ENCODE data around the gene OGG1.

Gene OGG1

DNA sequence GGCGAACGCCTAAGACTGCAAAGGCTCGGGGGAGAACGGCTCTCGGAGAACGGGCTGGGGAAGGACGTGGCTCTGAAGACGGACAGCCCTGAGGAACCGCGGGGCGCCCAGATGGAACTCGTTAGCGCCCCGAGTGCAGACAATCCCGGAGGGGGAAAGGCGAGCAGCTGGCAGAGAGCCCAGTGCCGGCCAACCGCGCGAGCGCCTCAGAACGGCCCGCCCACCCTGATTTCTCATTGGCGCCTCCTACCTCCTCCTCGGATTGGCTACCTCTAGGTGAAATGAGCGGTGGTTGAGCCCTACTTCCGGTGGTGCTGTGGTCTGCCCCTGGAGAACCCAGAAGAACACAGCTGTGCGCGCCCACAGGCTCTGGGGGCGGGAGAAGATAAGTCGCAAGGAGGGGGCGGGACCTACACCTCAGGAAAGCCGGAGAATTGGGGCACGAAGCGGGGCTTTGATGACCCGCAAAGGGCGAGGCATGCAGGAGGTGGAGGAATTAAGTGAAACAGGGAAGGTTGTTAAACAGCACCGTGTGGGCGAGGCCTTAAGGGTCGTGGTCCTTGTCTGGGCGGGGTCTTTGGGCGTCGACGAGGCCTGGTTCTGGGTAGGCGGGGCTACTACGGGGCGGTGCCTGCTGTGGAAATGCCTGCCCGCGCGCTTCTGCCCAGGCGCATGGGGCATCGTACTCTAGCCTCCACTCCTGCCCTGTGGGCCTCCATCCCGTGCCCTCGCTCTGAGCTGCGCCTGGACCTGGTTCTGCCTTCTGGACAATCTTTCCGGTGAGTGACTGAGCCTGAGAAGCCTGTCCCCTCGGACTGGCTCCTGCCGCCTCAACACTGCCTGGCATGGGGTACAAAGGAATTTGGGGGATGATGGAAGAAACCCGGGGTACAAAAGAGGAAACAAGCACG, at the start of gene OGG1:
TSS of gene OGG1 (plus strand) at position 308 of the 911 bp plus-strand sequence. CDS start at position 643, 335 bp downstream.
- peak; percentile 97 for DNase-seq

DNA sequence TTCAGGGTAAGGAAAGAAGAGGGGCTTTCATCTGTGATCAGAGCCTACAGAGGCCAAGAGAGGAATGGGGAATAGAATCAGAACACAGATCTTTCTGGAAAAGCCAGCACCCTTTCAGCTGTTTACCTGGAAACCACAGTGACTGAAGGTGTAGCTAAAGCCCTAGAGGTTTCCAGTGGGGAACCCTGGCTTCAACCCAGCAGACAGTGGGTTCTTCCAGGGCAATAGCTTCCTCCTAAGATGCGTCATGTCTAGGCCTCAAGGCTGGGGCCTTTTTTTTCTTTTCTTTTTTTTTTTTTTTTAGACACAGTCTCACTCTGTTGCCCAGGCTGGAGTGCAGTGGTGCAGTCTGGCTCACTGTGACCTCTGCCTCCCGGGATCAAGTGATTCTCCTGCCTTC, 49.2 kb upstream of the OGG1 start:
- DNase-seq: no peak

DNA sequence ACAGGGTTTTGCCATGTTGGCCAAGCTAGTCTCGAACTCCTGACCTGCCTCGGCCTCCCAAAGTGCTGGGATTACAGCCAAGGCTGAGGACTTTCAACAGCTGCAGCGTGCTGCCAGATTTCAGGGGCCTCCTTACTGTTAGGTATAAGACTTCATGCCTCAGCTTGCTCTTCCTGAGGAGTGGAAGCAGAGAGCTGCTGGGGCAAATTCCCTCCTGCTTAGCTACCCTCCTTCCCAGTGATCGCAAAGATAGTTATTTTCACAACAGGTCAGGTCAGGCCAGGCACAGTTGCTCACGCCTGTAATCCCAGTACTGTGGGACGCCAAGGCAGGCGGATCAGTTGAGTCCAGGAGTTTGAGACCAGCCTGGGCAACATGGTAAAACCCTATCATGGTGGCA, 48.7 kb upstream of the OGG1 start:
- no peak for DNase-seq

DNA sequence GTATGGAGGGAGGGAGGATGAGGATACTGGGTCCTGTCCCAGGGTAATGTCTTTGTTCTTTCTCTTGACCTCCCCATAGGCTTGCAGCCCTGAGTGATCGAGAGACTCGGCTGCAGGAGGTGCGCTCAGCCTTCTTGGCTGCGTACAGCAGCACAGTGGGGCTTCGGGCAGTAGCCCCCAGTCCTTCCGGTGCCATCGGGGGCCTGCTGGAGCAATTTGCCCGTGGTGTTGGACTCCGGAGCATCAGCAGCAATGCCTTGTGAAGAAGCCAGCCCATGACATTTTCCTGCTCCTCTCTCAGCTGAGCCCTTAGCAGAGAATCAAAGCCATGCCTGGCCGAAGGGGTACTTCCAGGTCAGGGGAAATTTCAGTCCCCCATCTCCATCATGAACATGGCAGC, 48.0 kb upstream of the OGG1 start:
- DNase-seq: no peak

DNA sequence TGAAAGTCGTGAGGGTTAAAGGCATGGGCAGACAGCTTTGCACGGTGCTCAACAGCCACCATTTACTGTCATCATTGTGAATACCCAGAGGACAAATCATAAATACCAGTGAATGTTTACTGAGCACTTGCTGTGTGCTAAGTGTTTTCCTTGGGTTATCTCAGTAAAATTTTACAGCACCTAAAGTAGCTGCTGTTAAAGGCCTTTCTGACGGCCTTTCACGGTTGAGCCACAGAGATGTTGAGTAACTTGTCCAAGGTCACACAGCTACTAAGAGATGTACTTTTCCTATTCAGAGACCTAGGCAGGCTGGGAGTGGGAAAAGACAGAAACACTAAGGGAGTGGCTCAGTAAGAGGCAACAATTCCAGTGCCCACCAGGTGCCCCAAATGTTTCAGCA, 46.5 kb upstream of the OGG1 start:
- no peak for DNase-seq

DNA sequence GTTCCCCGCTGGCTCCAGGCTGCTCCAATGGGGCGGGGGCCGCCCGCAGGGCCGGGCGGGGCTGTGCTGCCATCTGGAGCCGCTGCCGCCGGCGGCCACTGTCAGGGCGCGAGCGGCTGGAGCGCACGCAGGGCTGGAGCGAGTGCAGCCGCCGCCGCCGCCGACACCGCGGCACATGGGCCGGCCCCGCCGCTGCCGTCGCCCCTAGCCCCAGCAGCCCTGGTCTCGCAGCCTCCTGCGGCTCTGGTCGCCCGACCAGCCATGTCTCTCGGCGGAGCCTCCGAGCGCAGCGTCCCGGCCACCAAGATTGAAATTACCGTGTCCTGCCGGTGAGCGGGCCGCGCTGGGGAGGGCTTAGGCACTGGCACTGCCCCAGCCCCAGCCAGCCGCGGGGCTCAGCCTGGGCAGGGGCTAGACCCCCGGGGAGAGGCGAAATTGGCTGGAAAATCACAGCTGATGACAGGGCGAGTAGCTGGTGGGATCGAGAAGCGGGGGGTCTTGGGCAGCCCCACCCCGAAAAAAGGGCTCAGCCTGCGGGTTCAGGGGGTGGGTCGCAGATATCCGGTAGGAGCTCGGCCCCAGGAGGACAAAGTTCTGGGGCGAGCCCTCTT, 45.9 kb upstream of the OGG1 start, which contains the start of gene CPNE9:
TSS of gene CPNE9 (plus strand) at position 98 of the 611 bp plus-strand sequence. CDS start at position 262, 164 bp downstream.
- DNase-seq: no peak

DNA sequence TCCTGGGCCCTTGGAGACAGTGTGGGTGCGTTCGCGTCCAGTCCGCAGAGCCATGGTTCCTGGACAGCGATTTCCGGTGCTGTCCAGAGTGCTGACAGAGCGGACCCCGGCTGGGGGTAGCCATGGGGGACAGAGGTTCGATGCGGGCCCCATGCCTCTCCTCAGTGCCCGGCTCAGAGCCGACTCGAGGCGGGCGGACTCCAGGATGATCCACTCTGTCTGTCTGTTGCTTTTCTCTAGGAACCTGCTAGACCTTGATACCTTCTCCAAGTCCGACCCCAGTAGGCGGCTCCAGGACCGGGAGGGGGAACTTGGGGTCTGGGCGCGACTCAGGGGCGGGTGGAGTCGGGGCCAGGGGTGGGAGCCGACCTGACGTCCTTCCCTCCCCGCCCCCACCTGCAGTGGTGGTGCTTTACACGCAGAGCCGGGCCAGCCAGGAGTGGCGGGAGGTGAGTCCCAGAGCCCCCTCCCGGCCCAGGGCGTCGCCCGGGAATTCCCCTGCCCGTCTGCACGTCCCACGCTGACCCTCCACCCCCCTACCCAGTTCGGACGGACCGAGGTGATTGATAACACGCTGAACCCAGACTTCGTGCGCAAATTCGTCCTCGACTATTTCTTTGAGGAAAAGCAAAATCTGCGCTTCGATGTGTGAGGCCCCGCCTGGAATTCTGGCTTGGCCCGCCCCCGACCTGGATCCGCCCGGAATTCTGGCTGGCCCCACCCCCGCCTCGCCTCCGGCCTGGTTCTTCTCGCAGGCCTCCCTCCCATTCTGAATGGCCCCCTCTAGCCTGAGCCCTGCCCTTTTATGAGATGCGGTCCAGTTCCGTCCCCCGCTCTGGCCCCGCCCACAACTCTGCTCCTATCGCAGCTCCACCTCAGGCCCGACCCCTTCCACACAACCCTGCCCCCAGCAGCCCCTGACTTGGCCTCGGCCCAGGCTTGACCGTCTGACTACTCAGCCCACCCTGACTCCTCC, 45.1 kb upstream of the OGG1 start:
- DNase-seq: no peak

DNA sequence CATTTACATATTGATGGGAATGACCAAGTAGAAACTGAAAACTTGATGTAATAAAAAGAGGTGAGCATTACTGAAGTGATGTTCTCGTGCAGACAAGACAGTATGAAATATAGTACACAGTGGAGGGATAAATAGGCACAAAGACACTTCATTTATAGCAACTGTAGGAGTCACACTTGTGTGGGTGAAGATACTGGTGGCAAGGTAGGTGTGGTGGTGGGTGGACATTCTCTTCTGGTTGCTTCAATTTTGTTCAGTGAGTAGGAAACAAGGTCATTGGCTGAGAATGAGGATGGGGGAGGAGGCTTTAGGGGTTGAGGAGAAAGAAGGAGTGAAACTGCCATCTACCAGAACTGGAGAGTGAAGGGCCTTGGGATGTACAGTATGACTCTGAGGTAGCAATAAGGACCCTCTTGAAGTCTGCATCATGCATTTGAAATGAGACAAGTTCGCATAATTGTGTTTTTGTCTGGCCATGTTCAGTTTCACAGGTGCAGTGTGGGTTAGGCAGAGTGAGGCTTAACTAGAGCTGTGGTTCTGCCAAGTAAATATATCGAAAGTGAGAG, 39.5 kb upstream of the OGG1 start:
- no peak for DNase-seq

DNA sequence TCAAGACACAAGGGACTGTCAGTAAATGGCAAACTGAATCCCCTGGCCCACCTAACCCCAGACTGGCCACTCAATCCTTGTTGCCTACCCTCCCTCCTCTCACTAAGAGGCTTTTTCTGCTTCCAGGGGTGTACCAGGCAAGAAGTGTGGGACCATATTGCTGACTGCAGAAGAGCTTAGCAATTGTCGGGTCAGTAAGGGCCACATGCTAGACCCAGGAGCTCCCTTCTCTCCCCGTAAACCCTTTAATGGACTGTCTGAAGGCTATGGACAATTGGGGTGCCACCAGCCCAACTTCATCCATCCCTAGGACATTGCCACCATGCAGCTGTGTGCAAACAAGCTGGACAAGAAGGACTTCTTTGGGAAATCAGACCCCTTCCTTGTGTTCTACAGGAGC, 37.3 kb upstream of the OGG1 start:
- DNase-seq: no peak

DNA sequence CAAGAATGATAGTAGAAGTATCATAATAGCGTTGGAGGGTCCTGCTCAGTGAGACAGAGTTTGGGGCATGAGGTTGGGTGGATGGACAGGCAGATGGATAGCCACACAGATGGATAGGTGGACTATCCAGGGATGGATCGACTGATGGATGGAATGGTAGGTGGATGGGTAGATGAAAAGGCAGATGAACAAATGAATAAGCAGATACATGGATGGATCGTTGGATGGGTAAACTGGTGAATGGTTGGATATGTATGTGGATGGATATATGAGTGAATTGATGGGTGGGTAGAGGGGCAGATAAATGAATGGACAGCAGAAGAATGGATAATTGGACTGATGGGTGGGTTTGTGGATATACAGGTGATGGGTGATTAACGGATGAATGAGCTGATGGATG, 36.6 kb upstream of the OGG1 start:
- DNase-seq: no peak

DNA sequence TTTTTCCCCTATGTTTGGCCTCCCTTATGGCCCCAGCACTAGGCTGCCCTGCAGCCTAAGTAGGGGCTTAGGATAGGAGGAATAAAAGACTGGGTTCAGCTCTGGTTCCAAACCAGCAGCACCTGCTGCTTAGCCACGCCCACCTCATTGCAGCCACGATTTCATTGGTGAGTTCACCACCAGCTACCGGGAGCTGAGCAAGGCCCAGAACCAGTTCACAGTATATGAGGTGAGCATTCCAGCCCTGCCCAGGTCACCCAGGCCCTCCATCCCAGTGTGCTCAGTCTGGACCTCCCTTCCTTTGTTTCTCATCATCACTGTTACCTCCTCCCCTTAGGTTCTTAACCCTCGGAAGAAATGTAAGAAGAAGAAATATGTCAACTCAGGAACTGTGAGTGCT, 34.6 kb upstream of the OGG1 start:
- DNase-seq: peak; percentile 5 to 8

DNA sequence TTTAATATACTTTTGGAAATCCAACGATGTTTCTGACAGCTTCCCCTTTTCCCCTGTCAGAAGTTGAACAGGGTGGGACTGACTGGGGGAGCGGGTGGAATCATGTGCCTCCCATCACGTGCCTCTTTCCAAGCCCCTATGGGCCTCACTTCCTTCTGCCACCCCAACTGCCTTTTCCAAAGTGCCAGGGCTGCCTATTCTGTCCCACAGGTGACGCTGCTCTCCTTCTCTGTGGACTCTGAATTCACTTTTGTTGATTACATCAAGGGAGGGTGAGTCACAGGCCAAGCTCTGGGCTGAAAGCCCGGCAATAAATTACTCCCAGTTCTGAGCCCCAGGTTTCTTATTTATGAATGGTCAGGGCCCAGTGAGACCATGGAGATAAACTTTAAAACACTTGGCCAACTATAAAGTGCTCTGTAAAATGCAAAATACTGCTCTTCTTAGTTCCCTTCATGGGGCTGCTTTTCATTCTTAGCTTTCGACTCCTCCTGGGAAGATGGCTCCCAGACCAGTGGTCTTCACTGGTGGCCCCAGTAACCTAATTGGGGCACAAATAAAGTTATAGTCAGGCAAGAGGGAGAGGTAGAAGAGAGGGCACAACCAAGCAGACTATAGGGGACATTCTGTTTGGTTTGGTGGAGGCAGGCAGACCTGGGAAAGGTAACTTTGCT, 33.9 kb upstream of the OGG1 start:
- DNase-seq: peak in 1 of 2 experiments; percentile 17

DNA sequence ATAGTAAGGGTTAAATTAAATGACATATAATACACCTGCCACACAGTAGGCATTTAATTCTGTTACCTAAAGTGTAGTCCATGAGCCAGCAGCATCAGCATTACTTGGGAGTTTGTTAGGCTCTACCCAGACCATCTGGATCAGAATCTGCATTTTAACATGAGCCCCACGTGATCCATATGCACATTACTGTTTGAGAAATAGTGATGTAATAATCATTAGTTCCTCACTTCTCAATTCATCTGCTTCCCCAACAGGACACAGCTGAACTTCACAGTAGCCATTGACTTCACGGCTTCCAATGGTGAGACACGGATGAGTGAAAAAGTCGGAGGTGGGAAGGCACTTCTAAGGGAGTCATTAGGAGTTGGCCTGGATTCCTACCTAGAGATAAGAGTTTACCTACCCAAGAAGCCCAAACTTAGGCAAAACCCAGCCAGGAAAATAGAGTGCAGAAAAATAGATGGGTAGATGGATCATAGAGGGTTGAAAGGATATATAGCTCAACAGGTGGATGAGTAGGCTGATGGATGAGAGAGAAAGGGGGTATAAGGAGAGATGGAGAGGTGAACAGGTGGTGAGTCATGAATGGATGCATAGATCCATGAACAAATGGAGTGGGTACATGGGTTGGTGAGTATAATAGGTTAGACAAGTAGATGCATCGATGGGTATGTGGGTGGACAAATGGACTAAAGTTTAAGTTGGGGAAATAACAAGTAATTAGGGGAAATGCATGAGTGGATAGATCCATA, 32.8 kb upstream of the OGG1 start:
- no peak for DNase-seq

DNA sequence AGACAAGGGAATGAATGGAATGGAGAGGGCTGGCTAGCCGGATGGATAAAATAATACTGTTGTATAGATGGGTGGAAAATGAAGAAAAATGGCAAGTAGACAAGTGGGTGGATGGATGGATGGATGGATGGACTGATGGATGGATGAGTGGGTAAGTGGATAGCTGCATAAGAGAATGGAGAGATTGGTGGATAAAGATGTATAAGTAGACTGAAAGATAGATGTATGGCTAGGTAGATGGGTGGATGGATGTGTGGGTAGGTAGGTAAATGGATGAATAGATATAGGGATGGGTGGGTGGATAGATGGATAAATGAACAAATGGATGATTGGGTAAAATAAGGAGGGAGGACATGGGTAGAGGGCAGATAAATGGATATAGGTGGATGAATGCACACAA, 32.2 kb upstream of the OGG1 start:
- DNase-seq: no peak

DNA sequence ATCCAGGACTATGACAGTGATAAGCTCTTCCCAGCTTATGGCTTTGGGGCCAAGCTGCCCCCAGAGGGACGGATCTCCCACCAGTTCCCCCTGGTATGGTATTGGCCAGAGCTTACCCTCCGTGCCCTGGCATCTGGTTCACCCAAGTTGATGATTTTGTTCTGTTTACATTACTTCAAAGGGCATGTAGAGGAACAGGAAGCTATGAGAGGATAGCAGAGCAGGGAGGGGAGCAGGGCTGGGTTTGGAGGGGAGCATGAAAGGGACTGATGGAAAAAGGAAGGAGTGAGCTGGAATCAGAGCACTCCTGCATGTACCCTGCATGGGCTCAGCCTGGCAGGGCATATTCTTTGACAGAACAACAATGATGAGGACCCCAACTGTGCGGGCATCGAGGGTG, 31.6 kb upstream of the OGG1 start:
- no peak for DNase-seq

DNA sequence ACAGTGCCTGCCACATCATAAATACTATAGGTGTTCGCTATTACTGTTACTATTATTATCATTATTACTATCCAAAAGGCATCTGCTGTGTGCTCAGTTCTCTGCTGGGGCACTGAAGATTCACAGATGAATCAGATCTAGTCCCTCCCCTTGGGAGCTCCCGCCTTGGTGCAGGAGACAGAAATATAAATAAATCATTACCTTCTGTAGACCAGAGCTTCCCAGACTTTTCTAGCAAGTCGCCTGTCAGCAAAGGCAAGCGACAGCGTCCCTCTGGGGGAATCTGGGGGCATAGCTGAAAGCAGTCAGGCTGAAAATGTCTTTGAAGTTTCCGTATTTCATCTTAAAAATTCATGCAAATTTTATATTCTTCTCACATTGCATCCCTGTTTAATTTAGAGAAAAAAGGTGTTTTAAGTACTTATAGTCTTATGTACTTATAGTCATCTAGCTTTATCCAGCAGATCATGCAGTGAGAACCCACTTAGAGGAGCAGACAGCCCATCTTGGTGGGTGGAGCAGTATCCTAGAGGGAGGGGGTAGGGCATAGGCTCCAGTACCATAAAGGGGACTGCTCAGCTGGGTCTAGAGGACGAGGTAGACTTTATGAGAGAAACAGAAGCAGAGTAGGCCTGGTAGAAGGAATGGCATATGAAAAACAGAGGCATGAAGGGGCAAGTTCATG, 28.6 kb upstream of the OGG1 start:
- no peak for DNase-seq

DNA sequence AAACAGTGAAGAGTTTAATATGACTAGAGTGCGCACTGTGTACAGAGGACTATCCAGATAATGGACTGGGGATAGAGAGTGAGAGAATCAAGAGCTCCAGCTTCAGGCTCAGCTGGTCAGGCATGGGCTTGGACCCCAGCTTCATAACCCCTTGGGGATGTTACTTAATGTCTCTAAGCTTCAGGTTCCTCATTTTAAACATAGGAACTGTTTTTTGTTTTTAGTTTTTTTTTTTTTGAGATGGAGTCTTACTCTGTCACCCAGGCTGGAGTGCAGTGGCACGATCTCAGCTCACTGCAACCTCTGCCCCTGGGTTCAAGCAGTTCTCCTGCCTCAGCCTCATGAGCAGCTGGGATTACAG, 28.1 kb upstream of the OGG1 start:
- no peak for DNase-seq

DNA sequence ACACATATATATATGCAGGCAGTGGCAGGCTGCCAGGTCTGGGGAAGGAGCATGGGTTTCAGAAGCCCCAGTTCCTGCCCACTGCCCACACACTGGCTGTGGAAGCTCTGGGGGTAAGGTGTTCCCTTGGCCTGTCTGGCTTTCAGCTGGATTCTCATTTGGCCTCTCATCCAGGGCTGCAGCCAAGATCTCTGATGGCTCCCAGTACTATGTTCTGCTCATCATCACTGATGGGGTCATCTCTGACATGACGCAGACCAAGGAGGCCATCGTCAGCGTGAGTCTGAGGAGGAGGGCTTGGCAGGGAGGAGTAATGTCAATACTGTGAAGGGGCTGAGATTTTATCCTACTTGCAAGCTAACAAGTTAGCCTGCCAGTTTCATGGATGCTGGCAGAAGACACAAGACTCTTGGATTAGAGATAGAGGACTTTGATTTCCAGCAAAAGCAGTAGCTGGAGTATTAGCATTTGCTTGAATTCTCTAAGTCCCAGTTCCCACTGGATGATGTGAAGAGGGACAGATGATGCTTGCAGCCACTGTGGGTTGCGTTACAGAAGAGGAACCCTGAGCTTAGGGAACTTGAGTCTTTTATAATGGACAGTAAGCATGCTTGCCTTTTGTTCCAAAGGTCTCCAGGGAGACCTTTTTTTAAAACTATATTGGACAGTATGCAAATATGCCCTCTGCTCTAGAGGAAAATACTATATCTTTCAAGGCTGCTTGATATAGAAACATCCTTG, 23.8 kb upstream of the OGG1 start:
- no peak for DNase-seq

DNA sequence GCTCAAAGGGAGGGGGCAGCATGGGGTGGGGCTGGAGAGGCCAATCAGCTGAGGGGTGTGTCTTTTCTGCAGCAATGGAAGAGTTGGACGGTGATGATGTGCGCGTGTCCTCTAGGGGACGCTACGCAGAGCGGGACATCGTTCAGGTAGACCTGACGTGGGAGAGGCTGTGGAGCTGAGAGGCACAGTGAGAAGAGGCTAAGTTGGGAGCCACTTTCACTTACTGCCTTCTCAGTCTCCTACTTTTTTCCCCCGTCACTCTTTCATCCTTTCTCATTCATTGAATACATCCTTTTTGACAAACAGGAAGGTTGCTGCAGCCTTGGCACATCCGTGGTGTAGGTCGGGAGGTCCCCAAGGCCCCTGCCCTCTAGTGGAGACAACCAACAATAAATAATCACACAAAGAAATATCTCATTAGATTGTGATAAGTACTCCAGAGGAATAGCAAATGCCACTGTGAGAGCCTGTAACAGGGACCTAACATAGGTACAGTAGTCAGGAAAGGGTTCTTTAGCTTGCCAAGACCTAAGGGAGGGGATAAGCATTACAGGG, 22.6 kb upstream of the OGG1 start:
- peak in 1 of 2 experiments; percentile 8 for DNase-seq

DNA sequence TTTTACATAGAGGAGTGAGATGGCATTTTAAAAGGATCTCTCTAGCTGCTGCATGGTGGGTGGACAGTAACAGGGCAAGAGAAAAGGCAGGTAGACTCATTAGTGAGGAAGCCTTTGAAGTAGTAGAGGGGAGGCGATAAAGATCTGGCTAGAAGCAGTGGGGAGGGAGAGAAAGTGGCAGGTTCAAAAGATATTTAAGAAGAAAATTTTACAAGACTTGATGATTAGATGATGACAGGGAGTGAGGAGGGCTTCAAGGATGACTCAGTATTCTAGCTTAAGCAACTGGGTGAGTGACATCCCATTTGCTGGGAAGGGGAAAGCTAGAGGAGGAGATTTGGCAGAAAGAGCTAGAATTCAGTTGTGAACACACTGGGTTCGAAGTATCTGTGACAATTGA, 22.0 kb upstream of the OGG1 start:
- no peak for DNase-seq

Measured in SHP77 (cell line).